Liver (tissue), 9 donors: ENCODE data around the gene LIMCH1. TPM values are rescaled to one million over a fixed set of nuclear protein-coding genes. Genes with fewer than 3 reads are reported as not detected.

ENCODE experiments used
- DNase-seq: peaks from one replicate; pipeline ENCODE4 v3.0.0-alpha.2; 2017; ENCODE audit warnings: low spot score
- H3K27ac ChIP-seq, 2 donors: one replicate each; pipeline ENCODE4 v1.7.0; 2013; ENCODE audit warnings: inconsistent platforms in 2 of 2, low read length in 2 of 2, control low read depth in 1 of 2, low read depth in 1 of 2, mild to moderate bottlenecking in 1 of 2
- H3K27me3 ChIP-seq, 4 donors: one replicate each; pipeline versions ENCODE4 v1.6.1 to v1.7.0; 2013; ENCODE audit warnings: low read length in 3 of 4, inconsistent platforms in 1 of 4, mild to moderate bottlenecking in 1 of 4, moderate library complexity in 1 of 4; ENCODE audit not compliant: control insufficient read depth in 4 of 4, insufficient read depth in 4 of 4
- H3K36me3 ChIP-seq, 4 donors: one replicate each; pipeline versions ENCODE4 v1.6.1 to v1.7.0; 2013; ENCODE audit warnings: low read length in 3 of 4, mild to moderate bottlenecking in 3 of 4, low read depth in 1 of 4, moderate library complexity in 1 of 4; ENCODE audit not compliant: control insufficient read depth in 4 of 4, insufficient read depth in 3 of 4
- H3K4me1 ChIP-seq, 4 donors: one replicate each; pipeline versions ENCODE4 v1.6.1 to v1.7.0; 2013; ENCODE audit warnings: low read length in 3 of 4, mild to moderate bottlenecking in 3 of 4, moderate library complexity in 1 of 4; ENCODE audit not compliant: control insufficient read depth in 4 of 4, insufficient read depth in 4 of 4
- H3K4me3 ChIP-seq, 3 donors: one replicate each; pipeline versions ENCODE4 v1.6.1 to v1.7.0; 2013; ENCODE audit warnings: low read length in 3 of 3, control low read depth in 1 of 3, low read depth in 1 of 3, mild to moderate bottlenecking in 1 of 3
- H3K9ac ChIP-seq, 2 donors: one replicate each; pipeline ENCODE4 v1.7.0; 2013; ENCODE audit warnings: low read length in 2 of 2, mild to moderate bottlenecking in 2 of 2, moderate library complexity in 2 of 2, control low read depth in 1 of 2, low read depth in 1 of 2
- H3K9me3 ChIP-seq, 4 donors: one replicate each; pipeline versions ENCODE4 v1.6.1 to v1.7.0; 2013; ENCODE audit warnings: low read length in 3 of 4; ENCODE audit not compliant: control insufficient read depth in 4 of 4
- EGR1 ChIP-seq, 2 donors: IDR thresholded peaks; 2 replicates each; pipeline ENCODE4 v1.6.1; 2016 to 2018; ENCODE audit warnings: antibody characterized with exemption in 2 of 2, low read depth in 2 of 2
- FOXA1 ChIP-seq: IDR thresholded peaks from 2 replicates; pipeline ENCODE4 v1.6.1; 2016; ENCODE audit warnings: antibody characterized with exemption
- FOXA2 ChIP-seq: IDR thresholded peaks from 2 replicates; pipeline ENCODE4 v1.6.1; 2016; ENCODE audit warnings: antibody characterized with exemption
- GABPA ChIP-seq, 2 donors: IDR thresholded peaks in 1 of 2; conservative IDR thresholded peaks in 1 of 2; 2 replicates each; pipeline ENCODE4 v1.6.1; 2016; ENCODE audit warnings: antibody characterized with exemption in 2 of 2, mild to moderate bottlenecking in 1 of 2, moderate library complexity in 1 of 2
- HNF4A ChIP-seq, 2 donors: conservative IDR thresholded peaks; 2 replicates each; pipeline ENCODE4 v1.6.1; 2016; ENCODE audit warnings: antibody characterized with exemption in 2 of 2, mild to moderate bottlenecking in 2 of 2
- HNF4G ChIP-seq: IDR thresholded peaks from 2 replicates; pipeline ENCODE4 v1.6.1; 2016; ENCODE audit warnings: antibody characterized with exemption
- JUND ChIP-seq, 2 donors: IDR thresholded peaks; 2 replicates each; pipeline ENCODE4 v1.6.1; 2016; ENCODE audit warnings: antibody characterized with exemption in 2 of 2
- NR2F2 ChIP-seq: IDR thresholded peaks from 2 replicates; pipeline ENCODE4 v1.6.1; 2016; ENCODE audit warnings: antibody characterized with exemption
- RAD21 ChIP-seq, 2 donors: IDR thresholded peaks; 2 replicates each; pipeline ENCODE4 v1.6.1; 2016; ENCODE audit warnings: antibody characterized with exemption in 2 of 2, mild to moderate bottlenecking in 2 of 2
- REST ChIP-seq: IDR thresholded peaks from 2 replicates; pipeline ENCODE4 v1.6.1; 2016; ENCODE audit warnings: antibody characterized with exemption, mild to moderate bottlenecking
- RXRA ChIP-seq, 2 donors: IDR thresholded peaks; 2 replicates each; pipeline ENCODE4 v1.6.1; 2017 to 2018; ENCODE audit warnings: antibody characterized with exemption in 2 of 2, mild to moderate bottlenecking in 1 of 2
- SP1 ChIP-seq: IDR thresholded peaks from 2 replicates; pipeline ENCODE4 v1.6.1; 2018; ENCODE audit warnings: antibody characterized with exemption, mild to moderate bottlenecking
- TAF1 ChIP-seq: conservative IDR thresholded peaks from 2 replicates; pipeline ENCODE4 v1.6.1; 2016; ENCODE audit warnings: antibody characterized with exemption, mild to moderate bottlenecking
- YY1 ChIP-seq: IDR thresholded peaks from 2 replicates; pipeline ENCODE4 v1.6.1; 2016; ENCODE audit warnings: antibody characterized with exemption, mild to moderate bottlenecking
- ZBTB33 ChIP-seq: IDR thresholded peaks from 2 replicates; pipeline ENCODE4 v1.6.1; 2016; ENCODE audit warnings: antibody characterized with exemption
- WGBS: extraction: QIAGEN DNeasy Blood & Tissue Kit; methylation state at CpG from one replicate; pipeline ENCODE4 v1.1.7; 2013; 5-methylcytosine and 5-hydroxymethylcytosine counted together
- polyA plus RNA-seq, 2 donors: library from polyadenylated mRNA; stranded (reverse) in 1 of 2; unstranded in 1 of 2; fragments of 200-250 nt in 1 of 2; fragments of >200 nt in 1 of 2; fragmentation: Nextera tagmentation in 1 of 2; extraction: Ambion mirVana in 1 of 2; gene quantifications; one replicate each; pipeline versions ENCODE4 v1.2.1 to v1.2.3, GENCODE V29; 2013 to 2015
- total RNA-seq, 2 donors: library from RNA; depleted of rRNA; stranded (reverse); fragments of >200 nt; gene quantifications; one replicate each; pipeline ENCODE4 v1.2.3, GENCODE V29; 2014
- TF ChIP-seq, protein P1 (sequence below): IDR thresholded peaks from 2 replicates; pipeline ENCODE4 v1.6.1; 2016; ENCODE audit warnings: antibody characterized with exemption
- TF ChIP-seq, protein P2 (sequence below): IDR thresholded peaks from 2 replicates; pipeline ENCODE4 v1.6.1; 2016; ENCODE audit warnings: antibody characterized with exemption
- TF ChIP-seq, protein P3 (sequence below): fragments of 150-350 bp; IDR thresholded peaks from 2 replicates; pipeline ENCODE4 v1.5.1; 2017; ENCODE audit warnings: improper control_type of control experiment, low read depth, low read length; ENCODE audit not compliant: missing input control
- donor health status: healthy.
- donor health status: healthy.
- donor health status: healthy.
- donor health status: healthy.
- donor health status: healthy.

Gene LIMCH1
- total and polyA plus RNA-seq, 4 donors = 2.0 to 30.6 (median 8.1) TPM

- no peak overlapping the region for H3K27ac ChIP-seq
- no peaks in the 10 kb centered on the region for H3K9me3 ChIP-seq
- DNase-seq = no peak
- TF ChIP-seq SP1 (no peak), YY1 (no peak), FOXA2 (no peak), FOXA1 (no peak), GABPA (IDR thresholded peaks at IDR 0.05 in 1 of 2, conservative IDR thresholded peaks at IDR 0.05 in 1 of 2) (no peak), NR2F2 (no peak), TAF1 (no peak), RAD21 (IDR thresholded peaks at IDR 0.05) (no peak), HNF4A (conservative IDR thresholded peaks at IDR 0.05) (no peak), JUND (IDR thresholded peaks at IDR 0.05) (no peak), ZBTB33 (no peak), HNF4G (no peak), RXRA (IDR thresholded peaks at IDR 0.05) (no peak), EGR1 (IDR thresholded peaks at IDR 0.05; ENCODE audit: low read depth in 2 of 2) (no peak), REST (no peak)
- TF ChIP-seq, protein P1, sequence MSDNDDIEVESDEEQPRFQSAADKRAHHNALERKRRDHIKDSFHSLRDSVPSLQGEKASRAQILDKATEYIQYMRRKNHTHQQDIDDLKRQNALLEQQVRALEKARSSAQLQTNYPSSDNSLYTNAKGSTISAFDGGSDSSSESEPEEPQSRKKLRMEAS = no peak
- TF ChIP-seq, protein P2, sequence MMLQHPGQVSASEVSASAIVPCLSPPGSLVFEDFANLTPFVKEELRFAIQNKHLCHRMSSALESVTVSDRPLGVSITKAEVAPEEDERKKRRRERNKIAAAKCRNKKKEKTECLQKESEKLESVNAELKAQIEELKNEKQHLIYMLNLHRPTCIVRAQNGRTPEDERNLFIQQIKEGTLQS = no peak
- TF ChIP-seq, protein P3, sequence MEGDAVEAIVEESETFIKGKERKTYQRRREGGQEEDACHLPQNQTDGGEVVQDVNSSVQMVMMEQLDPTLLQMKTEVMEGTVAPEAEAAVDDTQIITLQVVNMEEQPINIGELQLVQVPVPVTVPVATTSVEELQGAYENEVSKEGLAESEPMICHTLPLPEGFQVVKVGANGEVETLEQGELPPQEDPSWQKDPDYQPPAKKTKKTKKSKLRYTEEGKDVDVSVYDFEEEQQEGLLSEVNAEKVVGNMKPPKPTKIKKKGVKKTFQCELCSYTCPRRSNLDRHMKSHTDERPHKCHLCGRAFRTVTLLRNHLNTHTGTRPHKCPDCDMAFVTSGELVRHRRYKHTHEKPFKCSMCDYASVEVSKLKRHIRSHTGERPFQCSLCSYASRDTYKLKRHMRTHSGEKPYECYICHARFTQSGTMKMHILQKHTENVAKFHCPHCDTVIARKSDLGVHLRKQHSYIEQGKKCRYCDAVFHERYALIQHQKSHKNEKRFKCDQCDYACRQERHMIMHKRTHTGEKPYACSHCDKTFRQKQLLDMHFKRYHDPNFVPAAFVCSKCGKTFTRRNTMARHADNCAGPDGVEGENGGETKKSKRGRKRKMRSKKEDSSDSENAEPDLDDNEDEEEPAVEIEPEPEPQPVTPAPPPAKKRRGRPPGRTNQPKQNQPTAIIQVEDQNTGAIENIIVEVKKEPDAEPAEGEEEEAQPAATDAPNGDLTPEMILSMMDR = no peak
- no peak overlapping the region for H3K4me3 ChIP-seq
- H3K4me1 ChIP-seq = no peaks in the 10 kb centered on the region
- H3K27me3 ChIP-seq = no peaks in the 10 kb centered on the region
- 89% methylated on average over 5 of the region's 5 CpGs for WGBS
- peaks cover 0 to 10% (median 0%) of the 10 kb centered on the region in 4 donors for H3K36me3 ChIP-seq
- H3K9ac ChIP-seq = no peak overlapping the region
Measured at GRCh38 chr4:41620594-41621256, 82.8 kb downstream of the LIMCH1 start.
